Measurements from ENCODE around the gene CATSPER3.

The CATSPER3 gene

DNA sequence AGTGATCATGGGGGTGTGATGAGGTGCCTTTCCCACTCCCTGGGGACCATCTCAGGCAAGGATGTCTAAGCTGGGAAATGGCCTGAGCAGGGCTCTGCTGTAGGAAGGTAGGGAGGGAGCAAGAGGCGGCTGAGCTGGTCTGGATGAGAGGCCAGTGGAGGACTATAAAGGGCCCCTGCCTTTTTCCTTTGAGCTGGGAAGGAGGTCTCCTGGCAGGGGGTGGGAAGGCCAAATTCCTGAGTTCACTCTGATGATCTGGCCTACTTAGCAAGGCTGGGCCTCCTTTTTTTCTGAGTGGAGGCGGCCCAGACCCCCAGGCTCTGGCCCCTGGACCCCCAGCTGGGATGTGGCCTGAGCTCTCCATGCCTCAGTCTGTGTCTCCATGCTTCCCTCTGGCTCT, 80.6 kb downstream of the CATSPER3 start:
- DNase-seq: no peak

- DNase-seq: no peak
Measured at GRCh38 chr5:135048930-135049329, 81.2 kb downstream of the CATSPER3 start.

DNA sequence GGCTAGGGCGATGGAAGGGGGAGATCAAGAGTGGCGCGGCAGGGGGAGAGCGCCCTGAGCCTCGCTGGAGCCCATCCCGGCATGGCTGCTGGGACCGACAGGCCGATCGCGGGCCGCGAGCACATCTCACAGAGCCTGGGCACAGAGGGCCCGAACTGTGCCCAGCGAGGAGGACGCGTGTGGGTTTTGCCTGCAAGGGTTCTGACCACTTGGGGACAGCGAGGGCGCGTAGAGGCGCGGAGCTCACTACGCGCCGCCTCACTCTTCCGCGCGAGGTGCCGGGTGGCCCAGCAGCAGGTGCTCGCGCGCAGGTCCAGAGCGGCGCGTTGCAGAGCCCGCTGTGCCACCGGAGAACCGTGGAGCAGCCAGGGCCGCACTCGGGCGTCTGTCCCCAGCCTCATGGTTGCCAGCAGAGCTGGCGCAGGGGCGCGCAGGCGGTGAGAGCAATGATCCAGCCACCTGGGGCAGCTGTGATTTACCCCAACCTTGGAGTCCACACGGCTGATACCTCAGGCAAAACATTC, 82.6 kb downstream of the CATSPER3 start:
- DNase-seq: no peak

GRCh38 chr5:135051399-135051798, 83.7 kb downstream of the CATSPER3 start:
- DNase-seq: no peak

GRCh38 chr5:135051872-135052271, 84.2 kb downstream of the CATSPER3 start:
- no peak for DNase-seq

- DNase-seq: no peak
Measured at GRCh38 chr5:135052511-135053145, 84.9 kb downstream of the CATSPER3 start.

DNA sequence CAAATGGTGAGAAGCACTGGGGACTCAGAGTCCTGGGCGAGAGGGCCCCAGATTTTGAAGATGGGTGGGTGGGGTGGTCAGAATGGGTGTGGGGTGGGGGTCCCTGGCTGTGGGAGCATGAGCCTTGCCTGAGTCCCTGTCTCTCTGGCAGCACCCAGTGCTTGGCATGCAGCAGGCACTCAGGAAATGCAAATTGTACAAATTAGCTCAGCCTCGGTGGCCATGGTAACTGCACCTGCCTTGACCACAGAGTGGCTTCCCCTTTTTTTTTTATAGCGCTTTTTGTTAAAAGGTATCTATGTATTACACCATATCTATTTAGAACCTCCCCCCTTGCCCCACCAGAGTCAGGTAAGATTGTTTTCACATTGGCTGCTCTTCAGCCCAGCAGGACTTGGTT, 85.6 kb downstream of the CATSPER3 start:
- no peak for DNase-seq

- DNase-seq: no peak
Measured at GRCh38 chr5:135053989-135054388, 86.3 kb downstream of the CATSPER3 start.

- DNase-seq: no peak
Measured at GRCh38 chr5:135054546-135054945, 86.8 kb downstream of the CATSPER3 start.

- no peak for DNase-seq
Measured at GRCh38 chr5:135055396-135055795, 87.7 kb downstream of the CATSPER3 start.

DNA sequence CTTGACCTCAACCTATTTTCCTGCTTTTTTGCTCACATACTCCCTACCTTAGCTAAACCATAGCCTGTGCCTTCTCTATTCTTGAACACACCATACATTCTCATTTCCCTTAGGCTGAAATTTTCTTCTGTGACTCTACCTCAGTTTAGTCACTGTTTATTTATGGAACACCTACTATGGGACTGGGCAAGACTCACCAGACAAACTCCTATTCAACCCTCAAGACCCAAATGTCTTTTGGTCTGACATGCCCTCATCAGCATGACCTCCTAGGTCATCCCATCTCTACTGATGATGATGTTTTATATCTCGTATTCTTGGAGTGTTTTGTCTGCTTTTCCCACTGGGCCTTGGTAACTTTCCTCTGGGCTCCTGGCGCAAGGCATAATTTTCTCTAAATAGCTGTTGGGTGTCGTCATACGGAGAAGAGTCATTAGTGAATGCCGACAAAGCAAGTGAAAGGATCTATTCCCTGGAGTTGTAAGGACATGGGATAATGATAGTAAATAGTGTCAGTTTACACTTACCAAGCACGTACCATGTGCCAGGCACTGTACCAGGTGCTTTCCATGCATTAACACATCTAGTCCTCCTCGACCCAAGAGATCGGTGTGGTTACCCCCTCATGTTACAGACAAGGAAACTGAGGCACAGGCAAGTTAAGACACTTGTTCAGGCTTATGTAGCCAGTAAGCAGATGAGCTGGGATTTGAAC, 88.8 kb downstream of the CATSPER3 start:
- no peak for DNase-seq

- no peak for DNase-seq
Measured at GRCh38 chr5:135057233-135057632, 89.5 kb downstream of the CATSPER3 start.

- DNase-seq: no peak
Measured at GRCh38 chr5:135058331-135058732, 90.6 kb downstream of the CATSPER3 start.

- DNase-seq: no peak
Measured at GRCh38 chr5:135059000-135059923, 91.6 kb downstream of the CATSPER3 start.

GRCh38 chr5:135060021-135060420, 92.3 kb downstream of the CATSPER3 start:
- DNase-seq: no peak

DNA sequence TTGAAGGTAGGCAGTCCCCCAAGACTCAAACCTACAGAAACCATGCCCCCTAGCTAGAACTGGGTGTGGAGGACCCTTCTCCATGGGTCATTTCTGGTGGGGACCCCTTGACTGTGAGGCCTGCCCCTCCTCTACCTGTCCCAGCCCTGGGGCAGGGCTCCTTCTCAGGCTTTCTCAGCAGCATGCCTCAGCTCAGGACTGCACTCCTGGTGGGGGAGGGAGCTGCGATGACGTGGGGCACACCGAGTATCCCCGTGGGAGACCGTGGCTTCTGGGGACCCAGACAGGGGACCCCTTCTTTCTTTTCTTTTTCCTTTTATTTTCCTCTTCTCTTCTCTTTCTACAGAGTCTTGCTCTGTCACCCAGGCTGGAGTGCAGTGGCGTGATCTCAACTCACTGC, 93.3 kb downstream of the CATSPER3 start:
- DNase-seq: no peak
